GM19463 (cell line): ENCODE measurements around the gene CAMK4.
"Not testable (repeated sequence)": the region's sequence is repeated elsewhere in the genome, so short reads cannot be mapped to it uniquely, and the experiment has no call there.

ENCODE experiments used
- ATAC-seq: cut with Tn5 transposase; IDR thresholded peaks from one replicate; pipeline ENCODE4 v1.9.1; 2021; ENCODE audit warnings: mild to moderate bottlenecking, moderate library complexity; ENCODE audit not compliant: unreplicated experiment

CAMK4 gene

GRCh38 chr5:111374380-111374779 lies 150.2 kb downstream of the CAMK4 start:
- ATAC-seq: no peak

DNA sequence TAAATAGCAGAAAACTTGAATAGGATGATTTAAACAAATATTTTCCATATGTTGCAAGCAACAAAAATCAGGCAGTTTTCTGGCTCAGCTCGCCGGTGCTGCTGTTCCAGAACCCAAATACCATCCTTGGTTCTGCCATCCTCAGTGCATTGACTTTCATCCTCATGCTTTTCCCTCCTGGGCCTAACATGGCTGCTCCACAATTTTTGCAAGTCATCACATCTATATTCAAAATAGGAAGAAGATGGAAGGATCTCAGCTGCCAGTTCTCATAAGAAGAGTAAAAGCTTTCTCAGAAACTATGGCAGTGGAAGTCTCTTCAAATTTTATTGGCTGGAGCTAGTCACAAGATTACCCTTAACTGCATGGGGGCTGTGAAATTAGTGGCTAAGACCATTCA lies 151.5 kb downstream of the CAMK4 start:
- ATAC-seq: no peak

GRCh38 chr5:111377306-111377705 lies 153.1 kb downstream of the CAMK4 start:
- ATAC-seq: no peak

GRCh38 chr5:111379391-111379816 lies 155.2 kb downstream of the CAMK4 start:
- ATAC-seq: no peak

DNA sequence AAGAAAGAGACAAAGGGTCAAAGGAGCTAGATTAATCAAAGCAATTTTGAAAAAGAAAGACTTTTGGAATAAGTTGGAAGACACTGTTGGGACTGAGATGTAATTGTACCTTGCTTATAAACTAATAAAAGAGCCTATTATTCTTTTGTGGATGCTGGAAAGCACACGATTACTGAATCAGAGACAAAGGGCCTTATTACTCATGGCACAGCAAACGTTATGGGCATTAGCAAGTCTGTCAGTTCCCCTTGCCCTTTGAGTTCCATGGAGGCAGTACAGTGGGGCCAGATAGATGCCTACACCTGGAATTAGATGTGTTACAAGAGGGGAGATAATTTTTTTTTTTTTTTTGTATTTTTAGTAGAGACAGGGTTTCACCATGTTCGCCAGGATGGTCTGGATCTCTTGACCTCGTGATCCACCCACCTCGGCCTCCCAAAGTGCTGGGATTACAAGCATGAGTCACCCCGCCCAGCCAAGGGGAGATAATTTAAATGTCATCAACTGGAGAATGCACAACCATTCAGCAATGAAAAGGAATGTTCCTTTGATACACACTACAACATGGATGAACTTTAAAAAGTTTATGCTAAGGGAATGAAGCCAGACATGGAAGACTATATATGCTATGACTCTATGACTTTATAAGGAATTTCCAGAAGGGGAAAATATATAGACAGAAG lies 159.2 kb downstream of the CAMK4 start:
- no peak for ATAC-seq

DNA sequence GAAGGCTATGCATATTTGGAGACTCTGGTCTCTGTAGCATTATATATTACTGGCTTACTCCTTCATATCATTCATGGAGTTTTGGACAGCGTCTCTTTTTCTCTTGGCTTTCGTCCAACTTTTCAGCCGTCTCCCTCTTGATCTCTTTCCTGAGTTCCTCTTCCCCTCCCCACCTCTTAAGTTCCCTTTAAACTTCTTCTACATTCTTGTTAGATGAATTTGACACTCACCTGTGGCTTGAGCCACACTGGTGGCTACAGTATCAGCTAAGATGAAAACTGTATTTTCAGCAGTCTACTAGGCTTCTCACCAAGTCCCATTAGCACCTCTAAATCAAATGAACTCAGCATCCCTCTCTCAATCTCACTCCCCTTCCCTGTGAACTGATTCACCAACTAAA lies 160.0 kb downstream of the CAMK4 start:
- ATAC-seq: no peak

DNA sequence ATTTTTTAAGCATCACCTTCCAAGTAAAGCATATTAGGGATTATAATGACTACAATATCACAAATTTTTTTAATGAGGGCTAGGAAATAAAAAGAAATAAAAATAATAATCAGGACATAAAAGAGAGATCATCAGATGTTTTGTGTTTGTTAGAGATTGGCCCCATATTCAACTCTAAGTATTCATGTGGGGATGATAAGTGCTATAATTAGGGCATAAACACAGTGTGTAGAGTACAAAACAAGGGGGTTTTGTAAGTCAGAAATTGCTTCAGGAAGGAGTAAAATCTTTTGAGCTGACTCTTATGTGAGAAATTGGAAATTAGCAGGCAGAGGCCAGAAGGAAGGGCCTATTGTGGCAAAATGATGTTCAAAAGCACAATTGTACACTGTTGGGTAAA lies 160.9 kb downstream of the CAMK4 start:
- no peak for ATAC-seq

DNA sequence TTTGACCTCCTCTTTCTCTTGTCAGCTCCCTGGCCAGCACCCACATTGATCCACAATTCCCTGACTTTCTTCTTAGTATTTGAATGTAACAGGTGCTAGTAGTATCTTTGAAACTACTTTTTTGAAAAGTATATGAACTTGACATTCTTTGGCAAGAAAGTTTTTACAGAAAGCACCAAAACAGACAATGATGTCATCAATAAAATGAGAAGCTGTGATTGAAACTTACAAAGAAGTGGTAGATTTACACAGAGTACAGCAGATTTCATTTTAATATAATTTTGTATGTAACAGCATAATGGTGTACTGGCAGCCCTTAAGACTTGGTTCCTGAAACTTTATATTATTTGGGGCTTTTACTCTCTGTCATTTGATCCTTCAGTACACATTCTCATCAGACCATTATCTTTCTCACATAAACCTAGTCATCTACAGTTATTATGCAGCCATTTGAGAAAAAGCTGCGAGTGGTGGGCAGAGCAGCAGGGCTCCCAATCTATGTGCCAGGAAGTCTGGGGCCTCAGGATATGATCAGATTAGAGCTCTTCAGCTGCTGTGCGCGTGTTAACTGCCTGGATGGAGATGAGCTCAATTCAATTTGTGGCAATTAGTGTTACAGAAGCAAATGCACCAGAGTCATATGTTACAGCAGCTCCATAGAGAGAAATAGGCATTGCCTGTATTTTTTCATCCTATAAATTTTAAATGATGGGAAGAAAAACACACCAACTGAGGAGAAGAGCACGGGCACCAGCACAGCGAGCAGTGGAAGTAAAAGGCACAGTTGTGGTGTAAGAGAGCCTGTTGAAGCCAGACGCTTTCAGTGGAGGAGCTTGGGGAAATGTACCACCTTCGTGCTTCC lies 162.0 kb downstream of the CAMK4 start:
- ATAC-seq: no peak

DNA sequence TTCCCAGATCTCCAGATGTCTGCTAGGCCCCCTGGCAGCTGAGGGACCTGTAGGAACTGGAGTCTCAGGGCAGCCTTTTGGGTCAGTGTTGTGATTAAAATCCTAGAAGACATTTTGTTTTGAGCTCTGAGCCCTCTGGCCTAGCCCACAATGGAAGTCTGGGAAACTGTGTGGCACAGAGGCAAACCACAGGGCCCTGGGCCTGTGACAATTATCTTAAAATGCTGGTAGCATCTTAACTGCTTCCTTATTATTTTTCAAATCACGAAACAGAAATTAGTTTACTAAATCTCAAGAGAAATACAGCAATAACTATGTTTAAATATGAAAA lies 162.6 kb downstream of the CAMK4 start:
- ATAC-seq: no peak

- no peak for ATAC-seq
These were observed 163.2 kb downstream of the CAMK4 start for GRCh38 chr5:111387361-111387760.

DNA sequence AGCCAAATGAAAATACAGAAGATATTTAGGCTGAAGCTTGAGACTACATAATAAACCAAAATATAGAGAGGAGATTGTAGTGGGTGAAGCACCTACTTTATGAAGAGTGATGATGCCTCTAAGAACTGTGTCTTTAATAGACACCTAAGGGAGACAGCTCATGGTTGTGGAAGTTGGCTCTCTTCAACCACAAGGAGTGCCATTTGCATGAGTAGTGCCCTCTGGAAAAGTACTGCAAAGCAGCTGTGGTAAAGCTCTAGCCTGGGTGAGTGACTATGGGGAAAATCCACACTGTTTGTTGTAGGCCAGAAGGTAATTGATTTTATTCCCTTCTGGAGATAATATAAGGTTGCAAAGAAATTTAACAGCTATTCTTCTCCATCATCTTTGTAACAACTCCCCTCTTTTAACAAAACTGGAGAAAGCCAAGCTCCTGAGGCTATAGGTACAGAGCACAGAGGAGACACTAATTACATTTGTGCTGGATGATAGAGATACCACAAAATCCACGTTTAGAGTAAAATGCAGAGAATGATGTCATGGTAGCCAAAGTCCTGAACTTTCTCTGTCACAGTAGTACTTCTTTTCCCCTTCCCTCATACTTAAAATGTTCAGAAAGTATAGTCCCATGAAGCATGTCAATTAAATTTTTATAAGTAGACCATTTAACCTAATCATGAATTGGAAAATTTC lies 165.4 kb downstream of the CAMK4 start:
- ATAC-seq: no peak

DNA sequence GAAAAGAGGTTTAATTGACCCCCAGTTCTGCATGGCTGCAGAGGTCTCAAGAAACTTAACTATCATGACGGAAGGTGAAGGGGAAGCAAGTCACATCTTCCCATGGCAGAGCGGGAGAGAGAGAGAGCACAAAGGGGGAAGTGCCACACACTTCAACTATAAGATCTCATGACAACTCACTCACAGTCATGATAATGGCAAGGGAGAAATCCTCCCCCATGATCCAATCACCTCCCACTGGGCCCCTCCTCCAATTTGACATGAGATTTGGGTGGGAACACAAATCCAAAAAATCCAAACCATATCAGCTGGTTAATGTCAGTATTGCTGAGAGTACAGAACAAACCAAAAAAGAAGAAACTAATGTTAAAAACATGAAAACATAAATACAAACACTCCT lies 168.0 kb downstream of the CAMK4 start:
- no peak for ATAC-seq

DNA sequence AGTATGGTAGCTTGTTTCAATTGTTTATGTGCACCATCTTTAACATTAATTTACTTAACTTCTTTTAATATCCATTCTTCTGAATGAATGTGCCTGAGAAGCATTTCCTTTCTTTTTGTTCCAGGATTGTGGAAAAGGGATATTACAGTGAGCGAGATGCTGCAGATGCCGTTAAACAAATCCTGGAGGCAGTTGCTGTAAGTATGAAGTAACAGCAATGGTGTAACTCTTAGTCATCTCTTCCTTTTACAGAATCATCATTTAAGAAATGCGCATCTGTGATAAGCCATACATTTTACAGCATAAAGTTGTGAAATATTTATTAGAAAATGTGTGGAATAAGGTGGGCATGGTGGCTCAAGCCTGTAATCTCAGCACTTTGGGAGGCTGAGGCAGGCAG lies 170.4 kb downstream of the CAMK4 start:
- ATAC-seq: no peak

DNA sequence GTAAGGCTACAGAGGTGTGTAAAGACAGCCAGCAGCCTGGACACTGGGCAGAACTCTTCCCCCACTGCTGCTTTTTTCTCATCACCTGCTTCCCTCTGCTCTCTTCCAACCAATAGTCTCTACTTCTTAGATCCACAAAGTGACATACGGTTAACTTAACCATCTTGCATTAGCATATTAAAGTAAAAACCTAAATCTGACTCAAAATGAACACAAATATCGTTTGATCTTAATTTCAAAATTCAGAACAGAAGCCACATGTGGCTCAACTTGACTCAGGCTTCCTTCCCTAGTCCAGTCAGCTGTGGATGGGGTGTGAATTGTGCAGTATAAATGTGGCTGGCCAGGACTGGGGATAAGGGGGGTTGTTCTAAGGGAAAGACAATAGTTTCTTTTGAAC lies 173.8 kb downstream of the CAMK4 start:
- ATAC-seq: no peak

- no peak for ATAC-seq
These were observed 174.9 kb downstream of the CAMK4 start for GRCh38 chr5:111399113-111399512.

DNA sequence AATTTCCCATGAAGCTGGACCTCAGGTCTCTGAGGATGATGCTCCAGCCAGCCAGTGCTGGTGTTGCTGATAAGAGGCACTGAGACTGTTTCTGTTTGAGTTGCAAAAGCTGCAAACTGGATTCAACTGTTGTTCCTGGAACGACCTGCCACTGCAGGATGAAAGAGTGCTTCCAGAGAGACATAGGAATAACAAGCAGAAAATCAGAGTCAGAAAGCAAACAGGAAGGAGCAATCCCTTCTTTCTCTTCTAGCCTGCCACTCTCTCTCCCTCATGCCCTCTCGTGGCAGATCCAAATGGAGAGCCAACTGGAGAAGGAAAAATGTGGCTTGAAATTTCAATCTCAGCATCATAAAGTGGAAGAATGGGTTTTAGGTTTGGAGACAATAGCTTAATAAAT lies 177.7 kb downstream of the CAMK4 start:
- no peak for ATAC-seq

- ATAC-seq: no peak
These were observed 180.1 kb downstream of the CAMK4 start for GRCh38 chr5:111404270-111404769.

- no peak for ATAC-seq
These were observed 183.4 kb downstream of the CAMK4 start for GRCh38 chr5:111407562-111407961.

- no peak for ATAC-seq
These were observed 184.6 kb downstream of the CAMK4 start for GRCh38 chr5:111408817-111409216.

GRCh38 chr5:111409266-111409665 lies 185.1 kb downstream of the CAMK4 start:
- ATAC-seq: not testable (repeated sequence)

DNA sequence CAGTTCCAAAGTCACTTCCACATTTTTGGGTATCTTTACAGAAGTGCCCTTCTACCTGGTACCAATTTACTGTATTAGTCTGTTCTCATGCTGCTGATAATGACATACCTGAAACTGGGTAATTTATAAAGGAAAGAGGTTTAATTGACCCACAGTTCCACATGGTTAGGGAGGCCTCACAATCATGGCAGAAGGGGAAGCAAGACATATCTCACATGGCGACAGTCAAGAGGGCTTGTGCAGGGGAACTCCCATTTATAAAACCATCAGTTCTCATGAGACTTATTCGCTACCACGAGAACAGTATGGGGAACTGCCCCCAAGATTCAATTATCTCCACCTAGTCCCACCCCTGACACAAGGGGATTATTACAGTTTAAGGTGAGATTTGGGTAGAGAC lies 185.9 kb downstream of the CAMK4 start:
- ATAC-seq: not testable (repeated sequence)

GRCh38 chr5:111411301-111411700 lies 187.1 kb downstream of the CAMK4 start:
- no peak for ATAC-seq
